Ramos (cell line): ENCODE results near the gene ARTN.

Experiments used
- in situ Hi-C: fragments of 300-500 bp; cut with MboI; formaldehyde crosslinking; loops from one replicate; pipeline ENCODE4 v1.14.3; 2022; ENCODE audit warnings: low sequenced_read_pairs; ENCODE audit not compliant: unreplicated experiment

Gene ARTN

GRCh38 chr1:43921022-43921421 lies 12.6 kb upstream of the ARTN start:
- in situ Hi-C loops = no loop called here

GRCh38 chr1:43924516-43924915 lies 9.1 kb upstream of the ARTN start:
- in situ Hi-C loops = no loop called here

- in situ Hi-C loops = no loop called here
These were observed 7.8 kb upstream of the ARTN start for GRCh38 chr1:43925846-43926245.

- in situ Hi-C loops = loop anchor here (5.0 to 10.0 kb wide), 2 partner anchors 158 to 386 kb away; no protein-coding TSS in a partner anchor
These were observed 3.2 kb upstream of the ARTN start for GRCh38 chr1:43930168-43930948.

- in situ Hi-C loops = loop anchor here (5.0 to 10.0 kb wide), 2 partner anchors 159 to 386 kb away; no protein-coding TSS in a partner anchor
These were observed 2.7 kb upstream of the ARTN start for GRCh38 chr1:43930949-43931275.

GRCh38 chr1:43931711-43932660 lies 1.6 kb upstream of the ARTN start:
- in situ Hi-C loops = loop anchor here (5.0 to 10.0 kb wide), 2 partner anchors 160 to 387 kb away; no protein-coding TSS in a partner anchor

GRCh38 chr1:43932786-43933385 lies 715 bp upstream of the ARTN start:
- in situ Hi-C loops = loop anchor here (5.0 to 10.0 kb wide), 2 partner anchors 161 to 388 kb away; no protein-coding TSS in a partner anchor

GRCh38 chr1:43934101-43934985 lies 742 bp downstream of the ARTN start:
- in situ Hi-C loops = loop anchor here (5.0 to 10.0 kb wide), 2 partner anchors 162 to 390 kb away; no protein-coding TSS in a partner anchor

- in situ Hi-C loops = loop anchor here (5.0 to 10.0 kb wide), 2 partner anchors 163 to 390 kb away; no protein-coding TSS in a partner anchor
These were observed 1.4 kb downstream of the ARTN start for GRCh38 chr1:43934986-43935324.

- in situ Hi-C loops = loop anchor here (10.0 kb wide), 1 partner anchor 391 kb away; no protein-coding TSS in a partner anchor
These were observed 2.3 kb downstream of the ARTN start for GRCh38 chr1:43935711-43936427.

GRCh38 chr1:43936431-43937151 lies 3.0 kb downstream of the ARTN start:
- in situ Hi-C loops = loop anchor here (10.0 kb wide), 1 partner anchor 392 kb away; no protein-coding TSS in a partner anchor

- in situ Hi-C loops = loop anchor here (10.0 kb wide), 1 partner anchor 393 kb away; no protein-coding TSS in a partner anchor
These were observed 3.7 kb downstream of the ARTN start for GRCh38 chr1:43937179-43937865.

- in situ Hi-C loops = loop anchor here (10.0 kb wide), 1 partner anchor 394 kb away; no protein-coding TSS in a partner anchor
These were observed 4.8 kb downstream of the ARTN start for GRCh38 chr1:43938383-43938782.

GRCh38 chr1:43938892-43939587 lies 5.4 kb downstream of the ARTN start:
- in situ Hi-C loops = loop anchor here (10.0 kb wide), 1 partner anchor 394 kb away; no protein-coding TSS in a partner anchor

- in situ Hi-C loops = no loop called here
These were observed 8.8 kb downstream of the ARTN start for GRCh38 chr1:43942411-43942810.

- in situ Hi-C loops = no loop called here
These were observed 11.3 kb downstream of the ARTN start for GRCh38 chr1:43944860-43945259.
